WI38 (cell line): ENCODE measurements around the gene ACADS.

Experiments used
- H3K4me3 ChIP-seq: 2 replicates; pipeline ENCODE4 v1.5.1; 2011; ENCODE audit warnings: low read depth, mild to moderate bottlenecking, control low read depth, low read length
- CTCF ChIP-seq: IDR thresholded peaks from 2 replicates; pipeline ENCODE4 v1.5.1; 2012; ENCODE audit warnings: low read depth, mild to moderate bottlenecking, control low read depth, low read length

Gene ACADS

DNA sequence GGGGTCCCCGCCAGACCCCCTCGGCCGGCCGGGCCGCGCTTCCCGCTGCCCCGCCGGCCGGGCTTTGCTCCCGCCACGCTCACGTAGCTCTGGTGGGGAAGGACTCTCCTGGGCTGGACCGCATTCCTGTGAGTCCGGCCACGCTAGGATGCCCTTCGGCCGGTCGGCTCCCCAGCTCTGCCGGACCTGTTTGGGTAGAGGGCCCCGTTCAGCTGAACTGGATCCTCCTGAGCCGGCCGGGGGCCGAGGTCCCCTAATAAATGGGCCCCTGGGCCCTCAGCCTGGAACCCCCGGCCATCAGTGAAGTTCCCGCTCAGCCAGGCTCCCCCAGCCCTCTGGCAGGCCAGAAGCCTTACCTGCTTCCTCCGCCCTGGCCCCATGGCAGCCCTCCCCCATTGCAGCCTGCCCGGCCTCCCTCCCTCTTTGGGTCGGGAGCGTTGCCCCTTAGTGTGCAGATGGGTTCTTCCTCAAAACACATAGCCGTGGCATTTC is 14.8 kb upstream of the ACADS start:
- peak overlapping the region; percentile 80 for H3K4me3 ChIP-seq
- TF ChIP-seq CTCF: no peak

DNA sequence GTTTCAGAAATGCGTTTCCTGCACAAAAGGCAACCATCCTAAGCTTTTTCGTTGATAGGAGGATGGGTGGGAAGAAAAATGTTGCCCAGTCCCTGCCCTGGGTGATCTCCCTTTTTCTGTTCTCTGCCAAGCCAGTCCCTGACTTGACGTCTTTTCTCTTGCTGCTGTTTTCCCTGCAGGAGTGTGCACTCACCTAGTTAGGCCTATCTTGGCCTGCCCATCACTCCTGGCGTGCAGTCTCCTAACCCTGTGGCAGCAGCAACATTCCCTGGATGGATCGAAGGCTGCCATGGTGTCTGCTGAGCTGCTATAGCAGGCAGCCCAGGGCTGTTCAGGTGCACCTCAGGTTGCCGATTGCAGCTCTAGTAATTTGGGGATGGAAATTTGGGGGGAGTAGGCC is 14.2 kb upstream of the ACADS start:
- TF ChIP-seq CTCF: no peak

GRCh38 chr12:120712610-120713009 is 13.0 kb upstream of the ACADS start:
- no peak overlapping the region for H3K4me3 ChIP-seq
- no peak for TF ChIP-seq CTCF

More for the DNA sequence above, 14.2 kb upstream of the ACADS start:
- H3K4me3 ChIP-seq: peak overlapping the region; percentile 80

DNA sequence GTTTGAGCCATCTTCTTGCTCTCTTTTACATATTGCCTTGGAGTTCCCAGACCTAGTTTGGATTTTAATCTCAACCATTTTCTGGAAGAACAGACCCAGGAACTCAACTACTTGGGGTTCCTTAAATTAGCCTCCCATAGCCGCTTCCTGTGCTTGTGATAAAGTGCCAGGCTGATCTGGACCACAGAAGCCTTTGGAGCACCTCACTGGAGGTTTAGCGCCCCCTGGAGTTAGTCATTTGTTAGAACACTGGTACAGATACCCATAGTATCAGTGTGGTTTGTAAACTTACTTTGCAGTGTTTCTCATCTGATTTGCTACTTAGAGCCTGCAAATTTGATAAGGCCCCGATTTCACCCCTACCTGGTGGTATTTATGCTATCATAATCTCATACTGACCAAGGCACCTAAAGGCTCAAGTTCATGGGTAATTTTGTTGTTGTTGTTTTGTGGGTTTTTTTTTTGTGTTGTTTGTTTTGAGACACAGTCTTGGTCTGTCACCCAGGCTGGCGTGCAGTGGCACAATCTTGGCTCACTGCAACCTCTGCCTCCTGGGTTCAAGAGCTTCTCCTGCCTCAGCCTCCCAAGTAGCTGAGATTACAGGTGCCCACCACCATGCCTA is 11.7 kb upstream of the ACADS start:
- peak; percentile 67 for TF ChIP-seq CTCF
- H3K4me3 ChIP-seq: no peak overlapping the region

DNA sequence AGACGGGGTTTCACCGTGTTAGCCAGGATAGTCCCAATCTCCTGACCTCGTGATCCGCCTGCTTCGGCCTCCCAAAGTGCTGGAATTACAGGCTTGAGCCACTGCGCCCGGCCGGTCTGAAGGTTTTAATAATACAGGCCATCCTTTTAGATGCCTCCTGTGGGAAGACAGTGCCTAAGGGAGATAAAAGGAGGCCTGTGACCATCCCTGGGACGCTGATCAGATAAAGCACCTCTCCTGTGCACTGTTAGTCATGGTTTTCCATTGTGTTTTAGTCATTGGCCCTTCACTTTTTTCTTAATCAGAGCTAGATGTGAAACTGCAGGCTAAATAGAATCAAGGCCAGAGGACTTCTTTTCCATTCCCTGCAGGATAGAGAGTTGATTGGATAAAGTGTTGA is 7.6 kb upstream of the ACADS start:
- no peak overlapping the region for H3K4me3 ChIP-seq
- no peak for TF ChIP-seq CTCF

DNA sequence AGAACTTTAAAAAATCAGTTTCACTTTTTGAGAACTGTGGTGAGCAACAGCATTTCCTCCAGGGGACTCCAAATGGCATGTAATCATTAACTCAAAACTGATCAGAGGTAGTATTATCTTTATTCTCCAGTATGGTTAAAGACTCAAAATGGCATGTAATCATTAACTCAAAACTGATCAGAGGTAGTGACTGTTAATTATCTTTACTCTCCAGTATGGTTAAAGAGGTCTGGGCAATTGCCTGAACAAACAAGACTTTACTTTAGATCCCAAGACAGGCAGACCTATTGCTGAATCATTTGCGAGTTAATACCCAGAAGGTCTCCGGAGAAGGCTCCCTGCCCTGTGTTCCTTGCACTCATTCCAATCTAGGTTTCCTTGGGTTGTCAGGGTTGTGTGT is 6.6 kb upstream of the ACADS start:
- no peak overlapping the region for H3K4me3 ChIP-seq
- TF ChIP-seq CTCF: no peak

DNA sequence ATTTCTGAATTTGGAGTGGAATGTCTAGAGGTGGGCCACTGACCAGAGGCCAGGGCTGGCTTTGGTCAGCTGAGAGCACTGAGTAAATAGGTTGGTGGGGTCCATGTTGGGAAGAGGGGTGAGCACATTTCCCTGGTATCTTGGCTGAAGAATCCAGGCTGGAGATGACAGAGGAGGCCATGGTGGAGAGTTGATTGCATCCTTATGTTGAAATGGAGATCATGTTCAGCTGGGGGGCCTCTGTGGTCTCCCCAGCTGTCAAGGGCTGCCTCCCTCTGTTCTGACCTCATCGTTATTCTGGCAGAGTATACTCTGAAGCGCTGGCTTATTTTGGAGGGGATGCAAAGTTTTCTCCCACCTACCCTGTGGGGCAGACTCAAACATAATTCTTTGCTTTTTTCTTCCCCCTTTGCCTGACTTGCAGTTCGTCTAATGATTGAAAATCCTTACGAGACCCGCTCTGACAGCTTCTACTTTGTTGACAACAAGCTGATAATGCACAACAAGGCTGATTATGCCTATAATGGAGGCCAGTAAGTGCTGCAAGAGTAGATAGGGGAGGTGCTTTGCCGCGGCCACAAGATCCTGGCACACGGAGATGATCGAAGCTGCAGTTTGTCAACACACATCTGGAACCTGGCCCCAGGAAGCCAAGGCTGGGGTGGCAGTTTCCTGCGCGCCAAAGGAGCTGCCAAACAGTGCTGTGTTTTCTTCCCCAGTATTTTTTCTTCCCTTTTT is 6.0 kb upstream of the ACADS start:
- H3K4me3 ChIP-seq: no peak overlapping the region
- no peak for TF ChIP-seq CTCF
